HepG2 (cell line): ENCODE results near the gene CCDC117. TPM values are rescaled to one million over a fixed set of nuclear protein-coding genes. Genes with fewer than 3 reads are reported as not detected.

ENCODE experiments used
- ARID5B ChIP-seq: IDR thresholded peaks from 2 replicates; pipeline ENCODE4 v1.4.0; 2020; ENCODE audit warnings: mild to moderate bottlenecking, missing genetic modification reagents
- EHMT2 ChIP-seq: fragments of 200-600 bp; sonication (generic); IDR thresholded peaks from 2 replicates; pipeline ENCODE4 v1.7.0; 2017; ENCODE audit warnings: antibody characterized with exemption, low read depth, low read length, borderline replicate concordance
- HMGXB3 ChIP-seq: sonication (generic); formaldehyde crosslinking; IDR thresholded peaks from 2 replicates; pipeline ENCODE4 v1.4.0; 2020; ENCODE audit warnings: missing genetic modification reagents, borderline replicate concordance
- HNF1B ChIP-seq: sonication (generic); formaldehyde crosslinking; IDR thresholded peaks from 2 replicates; pipeline ENCODE4 v1.5.1; 2020; ENCODE audit warnings: mild to moderate bottlenecking, moderate library complexity, missing genetic modification reagents
- MYPOP ChIP-seq: sonication (generic); formaldehyde crosslinking; IDR thresholded peaks from 2 replicates; pipeline ENCODE4 v1.8.1; 2023; ENCODE audit warnings: mild to moderate bottlenecking, moderate library complexity, missing genetic modification reagents
- NR2C2 ChIP-seq: sonication (generic); formaldehyde crosslinking; IDR thresholded peaks from 2 replicates; pipeline ENCODE4 v1.4.0; 2020; ENCODE audit warnings: missing genetic modification reagents, mild to moderate bottlenecking, moderate library complexity, borderline replicate concordance
- PRDM15 ChIP-seq: sonication (generic); formaldehyde crosslinking; IDR thresholded peaks from 2 replicates; pipeline ENCODE4 v1.4.0; 2020; ENCODE audit warnings: missing genetic modification reagents
- SUZ12 ChIP-seq: fragments of 150-350 bp; IDR thresholded peaks from 2 replicates; pipeline ENCODE4 v1.6.1; 2014; ENCODE audit warnings: low read depth, low read length
- ZNF143 ChIP-seq: sonication (generic); formaldehyde crosslinking; IDR thresholded peaks from 2 replicates; pipeline ENCODE4 v1.4.0; 2020; ENCODE audit warnings: missing genetic modification reagents
- ZNF337 ChIP-seq: sonication (generic); formaldehyde crosslinking; IDR thresholded peaks from 2 replicates; pipeline ENCODE4 v1.5.1; 2020; ENCODE audit warnings: missing genetic modification reagents, low read depth, mild to moderate bottlenecking, borderline replicate concordance
- polyA plus RNA-seq, 8 experiments: library from polyadenylated mRNA; depleted of rRNA in 3 of 8; stranded (reverse) in 7 of 8; unstranded in 1 of 8; fragments of >200 nt; fragmentation: Illumina TruSeq in 4 of 8; extraction: Trizol in 4 of 8; gene quantifications; 2 replicates each; pipeline versions ENCODE4 v1.2.1 to v1.2.3, GENCODE V29; 2011 to 2016; ENCODE audit warnings: low read depth in 4 of 8, missing spikeins in 1 of 8, mixed read lengths in 1 of 8; ENCODE audit not compliant: insufficient read depth in 1 of 8
- total RNA-seq, 5 experiments: library from RNA; depleted of rRNA; stranded (reverse); fragments of >200 nt; fragmentation: Illumina TruSeq; extraction: Trizol; gene quantifications; 2 replicates each; pipeline ENCODE4 v1.2.3, GENCODE V29; 2016; ENCODE audit warnings: low read depth in 1 of 5

Gene CCDC117
- total and polyA plus RNA-seq, 2 of the 13 experiments (the other 11 are each of a cell fraction or from before 2014, with no cell fraction given): 12.6 to 34.2 TPM

GRCh38 chr22:28813772-28814518 is 41.5 kb downstream of the CCDC117 start (continued):
- TF ChIP-seq MYPOP (CRISPR knock-in tag): peak; percentile 33; the same call in 1 of the 2 replicates
- no peak for TF ChIP-seq EHMT2
- TF ChIP-seq ARID5B (CRISPR knock-in tag): peak; percentile 98
- no peak for TF ChIP-seq PRDM15 (CRISPR knock-in tag)
- TF ChIP-seq SUZ12: no peak
- peak; percentile 94 for TF ChIP-seq NR2C2
- peak; percentile 74 for TF ChIP-seq ZNF143 (CRISPR knock-in tag)
- TF ChIP-seq HNF1B: peak; percentile 80
- TF ChIP-seq HMGXB3 (CRISPR knock-in tag): peak; percentile 92
- no peak for TF ChIP-seq ZNF337
